ENCODE measurements around the gene CHEK2. TPM values are rescaled to one million over a fixed set of nuclear protein-coding genes. Genes with fewer than 3 reads are reported as not detected.
A peak's percentile ranks its signal among the peaks of the same experiment; 100 is the strongest.
"Not testable (repeated sequence)": the region's sequence is repeated elsewhere in the genome, so short reads cannot be mapped to it uniquely, and the experiment has no call there.

Gene CHEK2
- polyA plus RNA-seq, 1 donor = 7.0 TPM

DNA sequence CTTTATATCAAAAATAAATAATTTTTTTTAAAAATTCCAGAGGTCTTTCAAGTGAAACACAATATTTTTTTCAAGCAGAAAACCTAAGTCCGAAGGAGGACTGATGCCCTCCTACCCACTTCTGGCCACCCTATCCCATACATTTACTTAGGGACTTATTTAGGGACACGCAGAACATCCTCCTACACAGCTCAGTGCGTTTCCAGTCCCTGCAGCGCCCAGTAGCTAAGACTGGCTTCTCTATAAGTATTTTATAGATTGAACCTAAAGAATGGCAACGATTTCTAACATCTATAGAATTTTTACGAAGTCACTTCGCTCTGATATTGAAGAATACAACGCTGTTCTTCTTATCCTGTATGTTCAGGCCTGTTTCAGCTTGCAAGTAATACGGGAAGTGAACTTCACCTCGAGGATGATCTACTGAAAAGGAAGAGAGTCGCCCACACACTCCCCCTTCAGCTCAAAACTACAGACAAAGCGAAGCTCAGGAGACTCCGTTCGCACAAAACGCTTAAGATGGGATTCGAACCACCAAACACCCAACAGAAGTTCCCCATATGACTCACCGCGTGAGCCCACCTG lies 328 bp downstream of the CHEK2 start:
- DNase-seq = no peak

DNA sequence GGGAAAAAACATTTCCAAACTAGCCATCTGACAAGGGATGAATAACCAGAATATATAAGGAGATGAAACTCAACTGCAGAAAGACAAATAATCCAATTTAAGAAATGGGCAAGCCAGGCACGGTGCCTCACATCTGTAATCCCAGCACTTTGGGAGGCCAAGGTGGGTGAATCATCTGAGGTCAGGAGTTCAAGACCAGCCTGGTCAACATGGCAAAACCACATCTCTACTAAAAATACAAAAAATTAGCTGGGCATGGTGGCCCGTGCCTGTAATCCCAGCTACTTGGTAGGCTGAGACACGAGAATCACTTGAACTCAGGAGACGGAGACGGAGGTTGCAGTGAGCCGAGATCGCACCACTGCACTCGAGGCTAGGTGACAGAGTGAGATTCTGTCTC lies 2.7 kb downstream of the CHEK2 start:
- not testable (repeated sequence) for DNase-seq

DNA sequence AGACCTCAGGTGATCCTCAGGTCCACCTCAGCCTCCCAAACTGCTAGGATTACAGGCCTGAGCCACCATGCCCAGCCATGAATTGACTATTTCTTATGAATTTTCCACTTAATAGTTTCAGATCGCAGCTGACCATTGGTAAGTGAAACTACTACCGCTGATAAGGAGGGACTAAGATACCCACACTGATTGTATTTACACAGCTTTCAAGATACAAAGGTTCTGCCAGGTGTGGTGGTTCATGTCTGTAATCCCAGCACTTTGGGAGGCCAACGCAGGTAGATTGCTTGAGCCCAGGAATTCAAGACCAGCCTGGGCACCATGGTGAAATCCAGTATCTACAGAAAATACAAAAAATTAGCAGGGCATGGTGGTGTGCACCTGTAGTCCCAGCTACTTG lies 3.9 kb downstream of the CHEK2 start:
- DNase-seq = no peak

DNA sequence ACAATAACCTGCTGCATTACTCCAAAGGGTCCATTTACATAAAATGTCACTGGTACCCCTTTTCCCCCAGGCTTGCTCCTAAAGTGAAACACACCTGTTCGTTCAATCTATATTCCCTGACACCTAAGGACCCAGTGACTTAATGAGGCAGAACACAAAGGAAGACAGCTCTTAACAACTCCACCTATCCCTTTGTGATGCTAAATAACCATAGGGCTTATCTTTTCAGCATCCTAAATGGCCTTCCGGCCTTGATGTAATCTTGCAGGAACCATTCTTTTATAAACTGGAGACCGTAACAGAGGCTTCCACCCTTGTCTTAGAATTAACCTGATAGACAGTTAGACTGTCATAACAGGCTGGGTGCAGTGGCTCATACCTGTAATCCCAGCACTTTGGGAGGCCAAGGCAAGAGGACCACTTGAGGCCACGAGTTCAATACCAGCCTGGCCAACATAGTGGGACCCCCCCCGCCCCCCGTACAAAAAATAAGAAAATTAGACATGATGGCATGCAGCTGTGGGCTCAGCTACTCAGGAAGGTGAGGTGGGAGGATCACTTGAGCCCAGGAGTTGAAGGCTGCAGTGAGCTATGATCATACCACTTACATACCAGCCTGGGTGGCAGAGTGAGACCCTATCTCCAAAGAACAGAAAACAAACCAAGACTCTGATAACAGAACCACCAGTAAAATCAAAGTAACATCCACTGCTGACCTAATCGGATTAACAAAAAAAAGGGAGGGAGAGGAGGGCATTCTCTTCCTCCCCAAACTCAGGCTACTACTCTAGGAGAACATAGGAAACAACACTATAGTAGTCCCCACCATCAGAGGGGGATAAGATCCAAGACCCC lies 5.1 kb downstream of the CHEK2 start:
- DNase-seq = no peak

DNA sequence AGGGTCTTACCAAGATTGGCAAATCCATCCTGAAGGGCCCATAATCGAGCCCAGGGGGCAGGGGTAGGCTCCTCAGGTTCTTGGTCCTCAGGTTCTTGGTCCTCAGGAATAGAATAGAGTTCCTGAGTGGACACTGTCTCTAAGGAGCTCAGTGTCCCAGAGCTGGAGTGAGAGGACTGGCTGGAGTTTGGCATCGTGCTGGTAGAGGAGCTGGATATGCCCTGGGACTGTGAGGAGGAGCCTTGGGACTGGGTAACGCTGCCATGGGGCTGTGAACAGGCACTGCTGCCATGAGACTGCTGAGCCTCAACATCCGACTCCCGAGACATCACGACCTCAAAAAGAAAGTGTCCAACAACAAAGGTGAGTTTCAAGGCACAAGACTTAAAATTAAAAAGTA lies 7.2 kb downstream of the CHEK2 start:
- DNase-seq = no peak

DNA sequence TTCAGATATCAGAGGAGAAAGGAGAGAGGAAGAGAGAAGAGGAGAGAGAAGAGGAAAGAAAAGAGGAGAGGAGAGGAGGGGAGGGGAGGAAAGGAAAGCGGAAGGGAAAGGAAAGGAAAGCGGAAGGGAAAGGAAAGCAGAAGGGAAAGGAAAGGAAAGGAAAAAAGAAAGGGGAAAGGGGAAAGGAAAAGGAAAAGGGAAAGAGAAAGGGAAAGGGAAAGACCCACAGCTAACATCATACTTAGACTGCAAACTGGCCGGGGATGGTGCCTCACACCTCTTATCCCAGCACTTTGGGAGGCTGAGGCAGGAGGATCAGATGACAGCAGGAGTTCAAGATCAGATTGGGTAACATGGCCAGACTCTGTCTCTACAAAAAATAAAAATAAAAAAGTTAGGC lies 11.4 kb downstream of the CHEK2 start:
- no peak for DNase-seq

DNA sequence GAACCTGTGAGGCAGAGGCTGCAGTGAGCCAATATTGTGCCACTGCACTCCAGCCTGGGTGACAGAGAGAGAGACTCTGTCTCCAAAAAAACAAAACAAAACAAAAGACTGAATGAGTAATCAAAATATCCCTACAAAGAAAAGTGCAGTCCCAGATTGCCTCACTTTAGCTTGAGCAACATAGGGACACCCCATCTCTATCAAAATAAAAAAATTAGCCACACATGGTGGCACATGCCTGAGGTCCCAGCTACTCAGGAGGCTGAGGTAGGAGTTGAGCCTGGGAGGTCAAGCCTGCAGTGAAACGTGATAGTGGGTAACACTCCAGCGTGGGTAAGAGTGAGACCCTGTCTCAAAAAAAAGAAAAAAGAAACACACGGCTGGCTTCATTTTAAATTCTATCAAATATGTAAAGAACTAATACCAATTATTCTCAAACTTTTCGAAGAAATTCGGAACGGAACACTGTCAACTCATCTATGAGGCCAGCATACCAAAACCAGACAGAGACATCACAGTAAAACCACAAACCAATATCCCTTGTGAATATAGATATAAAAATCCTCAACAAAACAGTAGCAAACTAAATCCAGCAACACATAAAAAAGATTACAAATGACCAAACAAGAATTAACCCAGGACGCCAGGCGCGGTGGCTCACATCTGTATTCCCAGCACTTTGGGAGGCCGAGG lies 12.9 kb downstream of the CHEK2 start:
- no peak for DNase-seq

DNA sequence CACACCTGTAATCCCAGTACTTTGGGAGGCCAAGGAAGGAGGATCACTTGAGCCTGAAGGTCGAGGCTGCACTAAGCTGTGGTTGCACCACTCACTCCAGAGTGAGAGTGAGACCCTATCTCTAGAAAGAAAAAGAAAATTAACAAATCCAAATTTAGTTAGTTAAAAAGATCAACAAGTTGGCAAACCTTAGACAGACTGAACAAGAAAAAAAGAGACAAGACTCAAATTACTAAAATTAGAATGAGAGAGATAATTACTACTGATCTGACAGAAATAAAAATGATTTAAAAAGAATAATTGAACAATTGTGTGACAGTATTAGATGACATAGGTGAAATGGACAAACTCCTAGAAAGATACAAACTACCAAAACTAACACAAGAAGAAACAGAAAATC lies 13.6 kb downstream of the CHEK2 start:
- DNase-seq = no peak

DNA sequence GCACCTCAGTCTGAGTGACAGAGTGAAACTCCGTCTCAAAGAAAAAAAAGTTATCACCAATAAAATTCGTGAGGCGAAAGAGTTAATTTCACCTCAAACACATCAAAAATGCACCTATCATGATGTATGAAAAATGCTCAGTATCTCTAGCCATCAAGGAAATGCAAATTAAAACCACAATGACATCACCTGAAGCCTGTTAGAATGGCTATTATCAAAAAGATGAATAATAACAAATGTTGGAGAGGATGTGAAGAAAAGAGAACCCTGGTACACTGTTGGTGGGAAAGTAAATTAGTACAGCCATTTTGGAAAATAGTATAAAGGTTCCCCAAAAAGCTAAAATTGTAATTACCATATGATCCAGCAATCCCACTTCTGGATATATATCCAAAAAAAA lies 23.6 kb downstream of the CHEK2 start:
- DNase-seq = no peak

DNA sequence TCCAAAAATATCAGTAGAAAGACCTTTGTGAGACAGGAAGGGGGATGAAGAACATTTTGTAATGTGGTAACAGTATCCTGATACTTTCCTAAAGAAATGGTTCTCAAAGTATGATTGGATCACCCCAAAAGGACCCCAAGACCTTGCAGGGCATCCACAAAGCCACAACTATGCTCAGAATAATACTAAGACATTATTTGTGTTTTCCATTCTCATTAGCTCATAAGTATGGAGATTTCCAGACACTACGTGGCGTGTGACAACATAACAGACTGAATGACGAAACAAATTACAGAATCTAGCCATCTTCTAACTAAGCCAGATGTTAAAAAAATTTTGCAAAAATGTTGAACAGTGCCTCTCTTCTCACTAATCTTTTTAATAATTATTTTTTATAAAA lies 24.9 kb downstream of the CHEK2 start:
- no peak for DNase-seq

DNA sequence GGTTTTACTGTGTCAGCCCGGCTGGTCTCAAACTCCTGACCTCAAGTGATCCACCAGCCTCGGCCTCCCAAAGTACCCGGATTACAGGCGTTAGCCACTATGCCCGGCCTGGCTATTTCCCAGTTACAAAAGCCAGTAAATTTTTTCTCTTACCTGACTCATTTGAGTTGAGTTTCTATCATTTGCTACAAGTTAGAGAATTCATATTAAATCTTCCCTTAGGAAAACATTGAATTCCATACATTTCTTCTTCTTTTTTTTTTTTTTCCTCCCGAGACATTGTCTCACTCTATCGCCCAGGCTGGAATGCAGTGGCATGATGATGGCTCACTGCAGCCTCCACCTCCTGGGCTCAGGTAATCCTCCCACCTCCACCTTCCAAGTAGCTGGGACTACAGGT lies 26.0 kb downstream of the CHEK2 start:
- no peak for DNase-seq

DNA sequence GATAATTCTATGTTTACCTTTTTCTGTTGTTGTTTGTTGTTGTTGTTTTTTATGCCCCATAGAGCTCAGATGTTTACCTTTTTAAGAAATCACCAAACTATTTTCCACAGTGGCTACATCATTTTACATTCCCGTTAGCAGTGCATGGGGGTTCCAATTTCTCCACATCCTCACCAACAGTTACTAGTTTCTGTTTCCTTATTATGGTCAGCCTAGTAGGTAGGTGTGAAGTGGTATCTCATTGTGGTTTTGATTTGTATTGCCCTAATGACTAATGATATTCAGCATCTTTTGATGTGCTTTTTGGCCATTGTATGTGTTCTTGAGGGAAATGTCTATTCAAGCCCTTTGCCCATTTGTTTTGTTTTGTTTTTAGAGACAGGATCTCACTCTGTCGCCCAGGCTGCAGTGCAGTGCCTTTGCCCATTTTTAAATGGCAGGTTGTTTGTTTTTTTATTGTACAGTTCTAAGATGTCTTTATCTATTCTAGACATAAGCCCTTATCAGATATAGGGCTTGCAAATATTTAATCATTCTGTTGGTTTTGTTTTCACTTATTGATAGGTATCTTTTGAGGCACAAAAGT lies 27.5 kb downstream of the CHEK2 start:
- DNase-seq = no peak

DNA sequence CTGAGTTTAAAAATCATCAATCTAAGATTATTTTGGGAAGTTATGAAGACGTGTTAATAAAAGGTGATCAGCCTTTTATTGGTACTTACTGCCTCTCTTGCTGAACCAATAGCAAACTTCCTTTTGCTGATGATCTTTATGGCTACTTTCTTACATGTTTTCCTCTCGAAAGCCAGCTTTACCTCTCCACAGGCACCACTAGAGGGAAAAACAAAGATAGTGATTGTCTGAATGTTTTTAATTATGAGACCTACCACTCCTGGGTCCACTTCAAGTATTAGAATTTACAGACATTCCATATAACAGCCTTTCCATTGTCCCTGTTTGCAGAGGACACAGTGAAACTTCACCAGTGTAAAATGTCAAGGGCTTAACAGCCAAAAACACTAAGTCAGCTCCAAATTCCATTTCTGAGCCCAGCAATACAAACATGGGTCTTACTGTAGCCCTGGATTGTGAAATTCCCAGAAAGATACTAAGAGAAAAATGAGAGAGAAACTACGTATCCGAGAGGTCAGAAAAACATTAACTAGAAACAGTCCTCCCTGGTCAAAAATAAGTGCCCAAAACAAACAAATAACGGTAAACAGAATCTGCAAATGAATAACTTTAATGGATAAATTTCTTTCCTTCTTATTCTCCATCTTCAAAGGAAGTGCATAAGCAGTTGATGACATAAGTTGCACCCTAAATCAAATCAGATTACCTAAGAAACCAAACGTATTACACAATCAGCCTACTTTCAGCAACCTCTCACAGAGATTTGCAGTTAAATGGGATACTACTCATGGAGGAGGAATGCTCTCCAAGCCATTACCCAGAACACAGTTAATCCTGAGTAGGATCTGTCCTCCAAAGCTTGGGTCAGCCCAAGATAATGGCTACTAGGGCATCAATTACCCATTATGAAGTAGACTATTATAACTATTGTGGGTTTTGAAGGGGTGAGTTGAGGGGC lies 29.5 kb downstream of the CHEK2 start:
- DNase-seq = peak; percentile 34

DNA sequence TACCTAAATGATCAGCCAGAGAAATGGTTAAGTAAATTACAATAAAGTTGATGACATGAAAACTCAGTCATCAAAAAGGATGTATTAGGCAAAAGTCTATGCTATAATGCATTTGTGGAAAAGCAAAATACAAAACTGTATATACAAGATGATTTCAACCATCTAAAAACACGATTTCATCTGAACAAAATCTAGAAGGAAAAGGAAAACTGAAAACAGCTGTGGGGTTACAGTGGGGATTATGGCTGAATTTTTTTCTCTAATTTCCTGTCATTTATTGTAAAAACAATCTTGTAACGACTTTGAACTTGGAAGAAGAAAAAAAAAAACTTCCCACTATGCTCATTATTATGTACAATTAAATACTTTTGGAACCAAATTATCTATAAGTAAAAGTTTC lies 30.3 kb downstream of the CHEK2 start:
- peak; percentile 16 for DNase-seq

DNA sequence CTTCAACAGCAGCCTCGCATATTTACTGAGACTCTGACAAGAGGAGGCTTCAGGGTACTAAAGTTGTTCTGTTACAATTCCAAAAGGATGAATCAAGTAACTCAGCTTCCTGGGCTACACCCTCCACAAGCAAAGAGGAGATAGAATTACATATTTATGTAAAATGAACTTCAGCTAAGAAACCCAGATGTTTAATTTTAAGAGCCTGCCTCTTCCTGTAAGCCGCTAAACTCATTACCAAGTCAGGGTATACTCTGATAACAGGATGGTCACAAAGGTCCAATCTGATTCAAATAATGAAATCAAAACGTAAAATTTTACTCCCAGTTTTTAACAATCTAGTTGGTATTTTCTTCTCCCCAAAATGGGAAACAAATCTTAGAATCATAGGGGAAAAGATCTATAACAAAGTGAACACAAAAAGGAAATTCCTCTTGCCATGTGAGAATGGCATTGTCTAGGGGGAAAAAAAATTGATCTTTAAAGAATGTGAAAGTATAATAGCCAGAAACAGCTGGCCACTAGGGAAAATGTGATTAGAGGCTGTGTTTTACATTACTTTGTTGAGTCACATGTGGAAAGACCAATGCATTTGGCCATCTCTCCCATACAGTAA lies 30.9 kb downstream of the CHEK2 start:
- DNase-seq = peak; percentile 26

DNA sequence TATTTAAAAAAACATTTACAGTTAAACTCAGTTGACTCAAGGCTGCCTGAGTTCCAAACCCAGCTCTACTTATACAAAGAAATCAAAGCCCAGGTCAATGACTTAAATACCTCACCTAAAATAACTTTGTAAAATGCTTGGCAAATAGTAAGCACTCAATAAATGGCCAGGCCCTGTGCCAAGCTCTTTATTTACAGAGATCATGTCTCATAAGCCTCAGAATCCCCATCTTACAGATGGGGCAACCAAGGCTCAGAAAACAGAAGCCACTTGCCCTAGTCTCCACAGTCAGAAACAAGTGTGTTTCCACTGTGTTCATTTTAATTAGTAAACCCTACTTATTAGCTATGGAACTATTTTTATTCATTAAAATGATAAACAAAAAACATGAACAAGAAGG lies 31.5 kb downstream of the CHEK2 start:
- peak; percentile 1 for DNase-seq

DNA sequence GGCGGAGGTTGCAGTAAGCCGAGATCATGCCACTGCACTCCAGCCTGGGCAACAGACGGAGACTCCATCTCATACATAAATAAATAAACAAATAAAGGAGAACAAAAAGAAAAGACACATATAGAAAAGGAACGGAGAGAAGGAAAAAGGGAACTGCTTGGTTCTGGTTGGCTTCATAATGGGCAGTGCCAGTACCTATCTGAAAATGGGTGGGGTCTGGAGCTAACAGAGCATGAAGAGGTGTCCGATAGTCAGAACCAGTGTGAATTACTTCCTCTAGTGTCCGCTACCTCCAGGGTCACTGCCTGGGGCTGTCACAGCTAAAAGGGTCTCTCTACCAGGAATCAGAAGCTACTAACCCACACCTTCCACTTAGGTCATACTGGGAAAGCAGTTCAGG lies 34.8 kb downstream of the CHEK2 start:
- no peak for DNase-seq

DNA sequence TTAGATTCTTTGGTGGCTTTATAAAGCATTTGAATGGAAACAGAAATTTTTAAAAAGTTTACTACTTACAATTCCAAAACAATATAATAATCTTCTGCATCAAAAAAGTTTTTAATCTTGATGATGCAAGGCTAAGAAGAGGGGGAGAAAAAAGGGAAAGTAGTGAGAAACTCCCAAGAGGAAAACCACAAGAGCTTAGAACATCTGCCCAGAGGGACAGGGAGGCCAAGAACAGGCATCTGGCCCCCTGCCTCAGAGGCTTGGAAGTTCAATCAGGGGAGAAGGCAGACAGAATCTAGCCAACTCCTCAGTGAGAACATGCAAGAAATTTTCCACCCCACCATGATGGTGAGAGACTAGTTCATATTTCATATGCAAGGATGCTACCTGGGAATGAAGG lies 38.2 kb downstream of the CHEK2 start:
- DNase-seq = no peak

DNA sequence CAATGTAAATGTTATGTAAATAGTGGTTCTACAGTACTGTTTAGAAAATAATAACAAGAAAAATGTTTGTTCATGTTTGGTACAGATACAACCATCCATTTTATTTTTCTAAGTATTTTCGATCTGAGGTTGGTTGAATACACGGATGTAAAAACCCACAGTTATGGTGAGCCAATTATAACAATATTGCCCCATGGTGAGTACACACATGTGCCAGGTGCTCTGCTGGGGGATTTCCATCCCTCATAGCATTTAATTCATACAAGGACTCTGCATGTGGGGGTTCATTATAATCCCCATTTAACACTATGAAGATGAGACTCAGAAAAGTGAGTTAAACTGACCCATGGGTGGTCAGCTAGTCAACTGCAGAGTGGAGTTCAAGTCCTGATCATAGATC lies 38.7 kb downstream of the CHEK2 start:
- DNase-seq = no peak

DNA sequence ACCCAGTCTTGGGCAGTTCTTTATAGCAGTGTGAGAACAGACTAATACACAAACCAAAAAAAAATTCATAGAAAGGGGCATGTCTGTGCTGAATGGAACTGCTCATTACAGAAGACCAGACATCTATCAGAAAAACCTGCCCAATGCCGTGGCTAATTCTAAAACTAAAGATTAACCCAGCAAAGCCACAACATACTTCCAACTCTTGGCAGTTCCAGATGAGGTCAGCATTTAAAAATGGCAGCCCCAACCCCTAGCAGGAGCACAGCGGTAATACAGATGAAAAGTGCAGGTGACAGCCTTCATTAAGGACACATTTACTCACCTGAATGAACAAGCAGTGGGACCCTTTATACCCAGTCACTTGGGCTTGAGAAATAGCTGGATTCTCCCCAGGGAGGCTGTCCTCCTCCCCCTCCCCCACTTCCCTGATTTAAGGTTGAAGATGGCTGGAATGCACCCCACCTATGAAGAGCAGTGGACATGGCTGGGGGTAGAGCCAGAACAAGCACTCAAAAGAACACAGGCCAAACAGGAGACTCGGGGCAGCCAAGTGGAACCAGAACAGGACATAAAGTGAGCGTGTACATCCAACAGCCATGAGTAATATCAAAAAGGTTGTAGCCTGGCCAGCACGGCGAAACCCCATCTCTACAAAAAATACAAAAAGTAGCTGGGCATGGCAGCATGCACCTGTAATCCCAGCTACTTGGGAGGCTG lies 48.4 kb downstream of the CHEK2 start:
- DNase-seq = not testable (repeated sequence)

DNA sequence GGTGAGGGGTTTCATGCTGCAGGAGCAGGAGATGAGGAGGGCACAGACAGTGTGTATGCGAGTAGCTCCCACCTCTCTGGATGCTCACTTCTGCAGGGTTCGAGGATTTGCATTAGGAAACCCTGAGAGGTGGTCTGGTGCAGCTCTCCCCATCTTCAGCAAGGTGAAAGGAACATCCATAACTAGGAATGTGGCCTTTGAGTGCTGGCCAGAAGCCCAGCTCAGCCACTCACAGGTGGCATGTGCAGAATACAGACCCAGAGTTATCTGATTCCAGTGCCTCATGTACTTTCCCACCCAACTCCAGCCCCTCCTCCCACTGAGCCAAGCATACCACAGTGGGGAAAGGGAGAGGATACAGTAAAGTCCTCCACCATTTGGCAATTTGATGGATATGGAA lies 51.8 kb downstream of the CHEK2 start:
- not testable (repeated sequence) for DNase-seq
